ENCODE results near the gene HLA-DRB1.

Gene HLA-DRB1

DNA sequence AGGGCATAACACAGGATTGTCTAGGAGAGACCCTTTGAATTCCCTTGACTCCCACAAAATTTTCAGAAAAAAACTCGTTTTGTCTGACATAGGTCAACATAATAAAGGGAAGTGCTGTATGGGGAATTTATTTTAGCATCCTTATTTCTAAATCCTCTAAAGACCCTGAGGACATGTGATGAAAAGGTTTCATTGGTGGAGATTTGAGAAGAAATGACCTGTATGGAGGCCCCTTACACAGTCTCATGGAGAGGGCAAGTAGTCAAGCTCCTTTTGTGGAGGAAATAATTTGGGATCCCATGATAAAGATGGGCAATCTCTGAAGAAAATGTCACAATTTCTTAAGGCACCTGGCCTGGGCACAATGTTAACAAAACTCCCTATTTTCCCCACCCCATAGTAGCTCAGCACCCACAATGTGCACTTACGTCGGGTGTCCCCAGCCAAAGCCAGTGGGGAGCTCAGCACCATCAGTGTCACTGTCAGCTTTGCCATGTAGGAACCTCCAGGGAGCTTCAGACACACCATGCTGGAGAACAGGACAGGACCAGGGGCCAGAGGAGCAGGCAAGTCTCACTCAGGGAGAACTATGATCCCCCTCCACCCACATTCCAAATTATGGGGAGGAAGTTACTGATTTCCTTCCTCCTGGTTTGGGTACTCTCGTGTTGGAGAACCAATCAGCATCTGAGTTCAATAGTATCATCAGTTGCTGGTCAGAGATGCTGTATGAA lies 59.8 kb downstream of the HLA-DRB1 start, which contains the start of gene HLA-DRB5:
TSS of gene HLA-DRB5 (minus strand) at position 591 of the 734 bp plus-strand sequence. CDS start at position 528, 63 bp downstream.
- TF ChIP-seq EP300 (IDR thresholded peaks at IDR 0.05; ENCODE audit: borderline replicate concordance) (no peak), TCF12 (IDR thresholded peaks at IDR 0.05; ENCODE audit: low read depth) (no peak), TEAD4 (IDR thresholded peaks at IDR 0.05) (no peak), FOXM1 (IDR thresholded peaks at IDR 0.05; ENCODE audit: borderline replicate concordance, low read depth) (no peak), RAD21 (IDR thresholded peaks at IDR 0.05; ENCODE audit: low read depth) (no peak), CEBPB (IDR thresholded peaks at IDR 0.05) (no peak), NFIC (IDR thresholded peaks at IDR 0.05) (no peak), CREB1 (IDR thresholded peaks at IDR 0.05; ENCODE audit: low read depth) (no peak), TAF1 (IDR thresholded peaks at IDR 0.05; ENCODE audit: low read depth) (no peak), EGR1 (IDR thresholded peaks at IDR 0.05) (no peak), ZBTB7A (IDR thresholded peaks at IDR 0.05; ENCODE audit: low read depth) (no peak), YY1 (IDR thresholded peaks at IDR 0.05; ENCODE audit: low read depth) (no peak)
- TF ChIP-seq, protein P1, sequence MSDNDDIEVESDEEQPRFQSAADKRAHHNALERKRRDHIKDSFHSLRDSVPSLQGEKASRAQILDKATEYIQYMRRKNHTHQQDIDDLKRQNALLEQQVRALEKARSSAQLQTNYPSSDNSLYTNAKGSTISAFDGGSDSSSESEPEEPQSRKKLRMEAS (IDR thresholded peaks at IDR 0.05): no peak
- TF ChIP-seq, protein P2, sequence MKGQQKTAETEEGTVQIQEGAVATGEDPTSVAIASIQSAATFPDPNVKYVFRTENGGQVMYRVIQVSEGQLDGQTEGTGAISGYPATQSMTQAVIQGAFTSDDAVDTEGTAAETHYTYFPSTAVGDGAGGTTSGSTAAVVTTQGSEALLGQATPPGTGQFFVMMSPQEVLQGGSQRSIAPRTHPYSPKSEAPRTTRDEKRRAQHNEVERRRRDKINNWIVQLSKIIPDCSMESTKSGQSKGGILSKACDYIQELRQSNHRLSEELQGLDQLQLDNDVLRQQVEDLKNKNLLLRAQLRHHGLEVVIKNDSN (IDR thresholded peaks at IDR 0.05): no peak
- TF ChIP-seq, protein P3, sequence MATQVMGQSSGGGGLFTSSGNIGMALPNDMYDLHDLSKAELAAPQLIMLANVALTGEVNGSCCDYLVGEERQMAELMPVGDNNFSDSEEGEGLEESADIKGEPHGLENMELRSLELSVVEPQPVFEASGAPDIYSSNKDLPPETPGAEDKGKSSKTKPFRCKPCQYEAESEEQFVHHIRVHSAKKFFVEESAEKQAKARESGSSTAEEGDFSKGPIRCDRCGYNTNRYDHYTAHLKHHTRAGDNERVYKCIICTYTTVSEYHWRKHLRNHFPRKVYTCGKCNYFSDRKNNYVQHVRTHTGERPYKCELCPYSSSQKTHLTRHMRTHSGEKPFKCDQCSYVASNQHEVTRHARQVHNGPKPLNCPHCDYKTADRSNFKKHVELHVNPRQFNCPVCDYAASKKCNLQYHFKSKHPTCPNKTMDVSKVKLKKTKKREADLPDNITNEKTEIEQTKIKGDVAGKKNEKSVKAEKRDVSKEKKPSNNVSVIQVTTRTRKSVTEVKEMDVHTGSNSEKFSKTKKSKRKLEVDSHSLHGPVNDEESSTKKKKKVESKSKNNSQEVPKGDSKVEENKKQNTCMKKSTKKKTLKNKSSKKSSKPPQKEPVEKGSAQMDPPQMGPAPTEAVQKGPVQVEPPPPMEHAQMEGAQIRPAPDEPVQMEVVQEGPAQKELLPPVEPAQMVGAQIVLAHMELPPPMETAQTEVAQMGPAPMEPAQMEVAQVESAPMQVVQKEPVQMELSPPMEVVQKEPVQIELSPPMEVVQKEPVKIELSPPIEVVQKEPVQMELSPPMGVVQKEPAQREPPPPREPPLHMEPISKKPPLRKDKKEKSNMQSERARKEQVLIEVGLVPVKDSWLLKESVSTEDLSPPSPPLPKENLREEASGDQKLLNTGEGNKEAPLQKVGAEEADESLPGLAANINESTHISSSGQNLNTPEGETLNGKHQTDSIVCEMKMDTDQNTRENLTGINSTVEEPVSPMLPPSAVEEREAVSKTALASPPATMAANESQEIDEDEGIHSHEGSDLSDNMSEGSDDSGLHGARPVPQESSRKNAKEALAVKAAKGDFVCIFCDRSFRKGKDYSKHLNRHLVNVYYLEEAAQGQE (IDR thresholded peaks at IDR 0.05; ENCODE audit: low read depth): no peak

Data from Ishikawa (cell line).